GM12801 (cell line): Measurements from ENCODE around the gene TRMT61A.

Experiments
- CTCF ChIP-seq: IDR thresholded peaks from one replicate; pipeline ENCODE4 v1.5.1; 2011; ENCODE audit warnings: control low read depth; ENCODE audit not compliant: insufficient read length; ENCODE audit errors: extremely low read depth

Gene TRMT61A

DNA sequence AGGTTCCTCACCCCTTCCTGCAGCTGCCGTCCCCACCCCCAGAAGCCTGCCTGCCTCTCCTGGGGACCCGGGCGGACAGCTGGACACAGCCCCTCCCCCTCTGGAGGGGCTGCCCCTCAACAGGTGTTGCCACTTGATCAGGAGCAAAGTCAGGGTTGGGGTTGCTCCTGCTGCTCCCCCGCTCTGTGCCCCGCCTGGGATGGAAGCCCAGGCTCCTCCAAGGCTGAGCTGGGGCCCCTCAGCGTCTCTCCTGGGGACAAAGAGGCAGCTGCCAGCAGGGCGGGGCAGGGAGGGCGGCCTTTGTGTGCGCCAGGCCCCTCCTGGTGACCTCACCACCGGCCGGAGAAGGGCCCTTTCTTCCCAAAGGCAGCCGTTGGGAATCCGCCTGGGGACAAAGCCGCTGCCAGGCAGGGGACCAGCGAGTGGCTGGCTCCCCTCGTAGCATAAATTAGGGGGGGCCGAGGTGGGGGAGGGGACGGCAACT lies 13.7 kb downstream of the TRMT61A start:
- no peak for TF ChIP-seq CTCF

- TF ChIP-seq CTCF = no peak
These were observed 14.1 kb downstream of the TRMT61A start for GRCh38 chr14:103543140-103543539.

DNA sequence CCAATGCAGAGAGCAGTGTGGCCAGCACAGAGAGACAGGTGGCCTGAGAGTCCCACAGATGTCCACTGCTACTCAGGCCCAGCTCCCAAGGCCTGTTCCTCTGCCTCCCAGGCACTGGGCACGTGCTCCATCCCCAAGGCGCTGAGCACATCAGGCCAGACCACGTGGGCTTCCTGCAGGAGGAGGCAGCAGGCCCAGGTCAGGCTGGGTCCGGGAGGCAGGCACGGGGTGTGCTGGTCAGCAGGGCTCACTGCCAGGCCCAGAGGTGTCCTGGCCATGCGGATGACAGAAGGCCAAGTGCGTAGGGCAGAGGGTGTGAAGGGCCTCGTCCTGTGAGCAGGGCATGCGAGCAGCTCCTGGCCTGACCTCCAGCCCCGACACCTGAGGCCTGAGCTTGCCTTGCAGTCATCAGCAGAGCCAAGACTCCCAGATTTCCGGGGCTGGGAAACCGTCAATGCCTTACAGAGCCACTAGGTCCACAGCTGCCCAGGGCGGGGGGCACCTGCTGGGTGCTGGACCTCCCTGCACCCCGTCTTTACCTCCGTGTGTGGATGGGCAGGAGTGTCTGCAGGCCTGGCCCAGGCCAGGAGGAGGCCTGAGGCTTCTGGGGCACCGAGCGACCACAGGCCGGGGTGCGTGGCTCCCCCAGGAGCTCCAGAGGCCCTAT lies 14.9 kb downstream of the TRMT61A start:
- no peak for TF ChIP-seq CTCF

DNA sequence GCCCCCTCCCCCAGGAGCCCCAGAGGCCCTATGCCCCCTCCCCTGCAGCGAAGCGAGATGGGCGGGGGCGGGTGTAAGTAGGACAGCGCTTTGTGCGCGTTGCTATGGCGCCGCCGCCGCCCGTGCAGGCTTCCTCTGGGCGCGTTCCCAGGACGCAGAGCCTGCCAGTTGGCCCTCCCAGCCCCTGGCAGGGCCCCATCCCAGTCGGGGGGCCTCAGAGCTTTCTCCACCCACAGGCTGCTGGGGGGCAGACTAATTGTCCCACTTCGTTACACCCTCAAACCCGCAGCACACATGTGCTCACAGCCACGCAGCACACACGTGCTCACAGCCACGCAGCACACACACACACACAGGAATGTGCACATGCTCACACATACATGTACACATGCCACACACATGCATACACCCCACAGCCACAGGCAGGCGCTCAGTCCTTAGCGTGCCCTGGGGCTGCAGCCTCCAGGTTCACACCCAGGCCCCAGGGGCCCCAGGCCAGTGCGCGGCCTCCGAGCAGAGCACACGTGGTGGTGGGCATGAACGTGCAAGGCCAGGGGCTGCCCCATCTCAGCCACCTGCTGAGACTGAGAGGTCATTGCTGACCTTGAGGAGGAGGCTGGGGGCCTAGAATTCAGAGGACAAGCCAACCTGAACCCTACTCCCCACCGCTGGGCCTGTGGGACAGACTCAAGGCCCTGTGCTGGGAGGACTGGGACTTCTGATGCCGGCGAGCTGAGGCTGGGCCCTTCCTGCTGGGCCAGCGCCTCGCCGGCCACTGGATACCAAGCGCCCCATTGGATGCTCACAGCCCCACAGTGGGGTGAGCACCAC lies 15.6 kb downstream of the TRMT61A start:
- no peak for TF ChIP-seq CTCF

DNA sequence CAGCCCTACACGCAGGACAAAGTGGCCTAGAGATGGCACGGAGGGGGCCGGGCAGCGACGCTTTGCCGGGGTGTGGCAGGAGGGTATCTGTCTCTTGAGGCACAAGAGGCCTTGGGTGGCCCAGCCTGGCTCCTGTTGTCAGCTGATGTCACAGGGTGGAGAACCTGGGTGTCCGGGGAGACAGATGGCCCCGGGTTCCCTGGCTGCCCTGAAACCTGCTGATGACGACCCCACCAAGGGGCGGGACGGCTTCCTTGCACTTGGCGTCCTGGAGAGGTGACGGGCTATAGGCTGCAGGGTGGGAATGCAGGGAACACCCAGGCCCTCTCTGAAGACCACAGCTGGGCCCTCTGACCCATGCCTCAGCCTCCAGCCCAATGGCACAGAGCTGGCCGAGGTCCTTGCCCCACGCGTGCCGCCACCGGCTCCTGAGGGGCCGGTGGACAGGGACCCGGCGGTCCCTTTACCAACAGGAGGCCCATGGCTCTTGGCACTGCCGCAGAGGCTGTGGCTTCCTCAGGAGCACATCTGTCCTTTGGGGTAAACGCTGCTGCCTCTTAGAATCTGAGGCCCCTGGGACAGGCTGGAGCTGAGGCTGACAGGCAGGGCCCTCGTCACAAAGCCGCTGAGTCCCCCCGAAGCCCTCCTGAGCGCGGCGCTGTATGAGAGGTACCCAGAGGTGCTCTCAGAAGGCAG lies 16.4 kb downstream of the TRMT61A start:
- TF ChIP-seq CTCF = no peak

GRCh38 chr14:103545915-103546651 lies 17.1 kb downstream of the TRMT61A start:
- no peak for TF ChIP-seq CTCF
